Keratinocyte (primary cell): ENCODE measurements around the gene ERVMER34-1.

Source experiments
- EZH2 ChIP-seq: IDR thresholded peaks from one replicate; pipeline ENCODE4 v1.6.1; 2012; ENCODE audit warnings: inconsistent platforms, mild to moderate bottlenecking, low read length, moderate library complexity
- TF ChIP-seq, protein P1 (sequence below), 3 experiments: IDR thresholded peaks in 1 of 3; conservative IDR thresholded peaks in 1 of 3; optimal IDR thresholded peaks in 1 of 3; 2 replicates in 2 of 3; 3 replicates in 1 of 3; pipeline versions ENCODE3 to v1.5.1; 2011; ENCODE audit warnings: low read length in 3 of 3, mild to moderate bottlenecking in 3 of 3, moderate library complexity in 2 of 3, control low read depth in 1 of 3, inconsistent platforms in 1 of 3; ENCODE audit not compliant: insufficient read depth in 2 of 3; ENCODE audit errors: extremely low read depth in 1 of 3

- TF ChIP-seq, protein P1, sequence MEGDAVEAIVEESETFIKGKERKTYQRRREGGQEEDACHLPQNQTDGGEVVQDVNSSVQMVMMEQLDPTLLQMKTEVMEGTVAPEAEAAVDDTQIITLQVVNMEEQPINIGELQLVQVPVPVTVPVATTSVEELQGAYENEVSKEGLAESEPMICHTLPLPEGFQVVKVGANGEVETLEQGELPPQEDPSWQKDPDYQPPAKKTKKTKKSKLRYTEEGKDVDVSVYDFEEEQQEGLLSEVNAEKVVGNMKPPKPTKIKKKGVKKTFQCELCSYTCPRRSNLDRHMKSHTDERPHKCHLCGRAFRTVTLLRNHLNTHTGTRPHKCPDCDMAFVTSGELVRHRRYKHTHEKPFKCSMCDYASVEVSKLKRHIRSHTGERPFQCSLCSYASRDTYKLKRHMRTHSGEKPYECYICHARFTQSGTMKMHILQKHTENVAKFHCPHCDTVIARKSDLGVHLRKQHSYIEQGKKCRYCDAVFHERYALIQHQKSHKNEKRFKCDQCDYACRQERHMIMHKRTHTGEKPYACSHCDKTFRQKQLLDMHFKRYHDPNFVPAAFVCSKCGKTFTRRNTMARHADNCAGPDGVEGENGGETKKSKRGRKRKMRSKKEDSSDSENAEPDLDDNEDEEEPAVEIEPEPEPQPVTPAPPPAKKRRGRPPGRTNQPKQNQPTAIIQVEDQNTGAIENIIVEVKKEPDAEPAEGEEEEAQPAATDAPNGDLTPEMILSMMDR (optimal IDR thresholded peaks at IDR 0.05 in 1 of 3, IDR thresholded peaks at IDR 0.05 in 1 of 3, conservative IDR thresholded peaks at IDR 0.05 in 1 of 3; ENCODE audit: extremely low read depth in 1 of 3, insufficient read depth in 2 of 3, low read length in 3 of 3), result no peak
- no peak for TF ChIP-seq EZH2
Observed at GRCh38 chr4:52780206-52780605, 29.0 kb upstream of the ERVMER34-1 start.
